Activated CD4-positive, alpha-beta T cell treated with anti-CD3 and anti-CD28 coated beads, Interleukin-2, amount 10 ng/mL, durations not matched to agents 7 days and 5 days (primary cell): ENCODE results near the gene TMEM184C. TPM values are rescaled to one million over a fixed set of nuclear protein-coding genes. Genes with fewer than 3 reads are reported as not detected.

Experiments
- CTCF ChIA-PET: fragments of 350-600 bp; sonication (Branson Sonifier 250); formaldehyde crosslinking; loops from one replicate; lab custom pipeline; 2021; ENCODE audit warnings: antibody characterized with exemption; lab: Charles Lee
- POLR2A ChIA-PET: fragments of 350-600 bp; sonication (Branson Sonifier 250); formaldehyde crosslinking; loops from one replicate; lab custom pipeline; 2021; ENCODE audit warnings: antibody characterized with exemption; lab: Charles Lee
- DNase-seq: peaks from one replicate; pipeline ENCODE4 v3.0.0-alpha.2; 2020
- H3K27ac Mint-ChIP-seq: one replicate; pipeline ENCODE4 v1.8.0; 2021; ENCODE audit warnings: mild to moderate bottlenecking, moderate library complexity, mixed read lengths
- H3K27me3 Mint-ChIP-seq: one replicate; pipeline ENCODE4 v1.8.0; 2021; ENCODE audit warnings: mixed read lengths
- H3K36me3 Mint-ChIP-seq: one replicate; pipeline ENCODE4 v1.8.0; 2021; ENCODE audit warnings: low read depth, mixed read lengths
- H3K4me1 Mint-ChIP-seq: one replicate; pipeline ENCODE4 v1.8.0; 2021; ENCODE audit warnings: mixed read lengths
- H3K4me3 Mint-ChIP-seq: one replicate; pipeline ENCODE4 v1.8.0; 2021; ENCODE audit warnings: mild to moderate bottlenecking, moderate library complexity, mixed read lengths
- H3K9me3 Mint-ChIP-seq: one replicate; pipeline ENCODE4 v1.8.0; 2021; ENCODE audit warnings: mixed read lengths
- total RNA-seq, 2 experiments: library from RNA; stranded (reverse); gene quantifications; one replicate each; pipeline ENCODE4 v1.2.3, GENCODE V29; 2021

TMEM184C gene
- total RNA-seq, 2 experiments from 2014 or later = 17.4 to 19.2 TPM

- H3K27ac Mint-ChIP-seq = no peak overlapping the region
- no peaks in the 10 kb centered on the region for H3K27me3 Mint-ChIP-seq
- H3K9me3 Mint-ChIP-seq = no peaks in the 10 kb centered on the region
- H3K36me3 Mint-ChIP-seq = peaks cover 72% of the 10 kb centered on the region
- peaks cover 17% of the 10 kb centered on the region for H3K4me1 Mint-ChIP-seq
- DNase-seq = no peak
- ChIA-PET POLR2A (no interaction called here), CTCF (no interaction called here)
- H3K4me3 Mint-ChIP-seq = no peak overlapping the region
Measured at GRCh38 chr4:147638942-147639341, 21.7 kb downstream of the TMEM184C start.

GRCh38 chr4:147639388-147639787, 22.2 kb downstream of the TMEM184C start:
- H3K9me3 Mint-ChIP-seq = no peaks in the 10 kb centered on the region
- H3K4me3 Mint-ChIP-seq = no peak overlapping the region
- no peaks in the 10 kb centered on the region for H3K27me3 Mint-ChIP-seq
- peaks cover 69% of the 10 kb centered on the region for H3K36me3 Mint-ChIP-seq
- ChIA-PET CTCF (interaction anchor here (1.7 kb wide), 1 partner anchor 21 kb away, joined by 3 read pairs; no protein-coding TSS in a partner anchor), POLR2A (no interaction called here)
- peaks cover 17% of the 10 kb centered on the region for H3K4me1 Mint-ChIP-seq
- DNase-seq = no peak
- no peak overlapping the region for H3K27ac Mint-ChIP-seq

- POLR2A ChIA-PET = no interaction called here
- Mint-ChIP-seq H3K36me3 (peaks cover 64% of the 10 kb centered on the region), H3K27ac (no peak overlapping the region), H3K27me3 (no peaks in the 10 kb centered on the region), H3K4me1 (peaks cover 17% of the 10 kb centered on the region), H3K4me3 (no peak overlapping the region), H3K9me3 (no peaks in the 10 kb centered on the region)
- CTCF ChIA-PET = interaction anchor here (0.6 to 1.7 kb wide), 4 partner anchors 10 to 84 kb away, joined by 3 to 4 read pairs (median 3); no protein-coding TSS in a partner anchor
- DNase-seq = no peak
Measured at GRCh38 chr4:147640331-147640730, 23.1 kb downstream of the TMEM184C start.

GRCh38 chr4:147643616-147644015, 26.4 kb downstream of the TMEM184C start:
- Mint-ChIP-seq H3K27me3 (no peaks in the 10 kb centered on the region), H3K36me3 (peaks cover 49% of the 10 kb centered on the region)
- POLR2A ChIA-PET = no interaction called here

DNA sequence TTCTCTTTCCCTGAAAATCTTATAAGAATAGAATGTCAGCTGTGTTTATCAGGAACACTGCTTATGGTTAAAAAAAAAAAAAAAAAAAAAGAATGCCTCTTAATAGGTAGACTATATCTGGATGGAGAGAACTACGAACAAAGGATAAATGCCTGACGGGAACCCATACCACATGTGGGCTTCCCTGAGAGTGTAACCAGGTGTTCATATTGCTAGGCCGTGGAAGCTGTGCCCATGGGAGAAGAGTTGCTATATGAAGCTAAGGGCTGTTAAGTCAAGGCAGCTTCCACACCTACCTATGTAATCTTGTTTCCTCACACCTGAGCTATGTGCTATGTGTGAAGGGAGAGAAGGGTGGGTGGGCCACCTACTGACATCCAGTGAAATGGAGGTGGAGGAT, 27.3 kb downstream of the TMEM184C start:
- Mint-ChIP-seq H3K27ac (no peak overlapping the region), H3K4me1 (peaks cover 10% of the 10 kb centered on the region), H3K36me3 (peaks cover 50% of the 10 kb centered on the region), H3K27me3 (no peaks in the 10 kb centered on the region), H3K4me3 (no peak overlapping the region), H3K9me3 (peaks cover 3% of the 10 kb centered on the region)
- ChIA-PET CTCF (interaction anchor here (1.5 kb wide), 1 partner anchor 20 kb away, joined by 4 read pairs; no protein-coding TSS in a partner anchor), POLR2A (no interaction called here)
- DNase-seq = no peak

More at GRCh38 chr4:147643616-147644015, 26.4 kb downstream of the TMEM184C start:
- Mint-ChIP-seq H3K4me3 (no peak overlapping the region), H3K4me1 (peaks cover 17% of the 10 kb centered on the region), H3K27ac (no peak overlapping the region), H3K9me3 (peaks cover 3% of the 10 kb centered on the region)
- no peak for DNase-seq
- CTCF ChIA-PET = interaction anchor here (1.1 to 1.5 kb wide), 3 partner anchors 19 to 223 kb away, joined by 3 to 4 read pairs (median 4); no protein-coding TSS in a partner anchor

DNA sequence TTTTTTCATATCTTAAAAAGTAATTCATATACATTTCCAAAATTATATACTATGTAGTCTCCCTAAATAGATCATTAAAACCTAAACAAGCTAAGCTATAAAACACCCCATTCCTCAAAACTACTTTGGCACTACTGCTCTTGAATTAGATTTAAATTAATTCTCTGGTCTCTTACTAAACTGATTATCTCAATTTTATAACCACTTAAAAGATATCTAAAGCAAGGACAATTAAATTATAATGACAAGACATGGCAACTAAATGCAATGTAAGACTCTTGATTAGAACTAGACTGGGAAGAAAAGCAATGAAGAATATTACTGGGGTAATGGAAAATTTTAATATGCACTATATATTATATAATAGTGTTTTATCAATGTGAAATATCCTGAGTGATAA, 27.9 kb downstream of the TMEM184C start:
- Mint-ChIP-seq H3K27me3 (no peaks in the 10 kb centered on the region), H3K27ac (no peak overlapping the region), H3K9me3 (peaks cover 3% of the 10 kb centered on the region), H3K36me3 (peaks cover 52% of the 10 kb centered on the region), H3K4me3 (no peak overlapping the region), H3K4me1 (peaks cover 6% of the 10 kb centered on the region)
- POLR2A ChIA-PET = no interaction called here
- CTCF ChIA-PET = no interaction called here
- no peak for DNase-seq

- Mint-ChIP-seq H3K36me3 (peaks cover 47% of the 10 kb centered on the region), H3K4me3 (no peak overlapping the region), H3K27me3 (no peaks in the 10 kb centered on the region), H3K4me1 (peaks cover 13% of the 10 kb centered on the region), H3K9me3 (peaks cover 3% of the 10 kb centered on the region), H3K27ac (no peak overlapping the region)
- CTCF ChIA-PET = interaction anchor here (0.7 kb wide), 1 partner anchor 52 kb away, joined by 3 read pairs; no protein-coding TSS in a partner anchor
- POLR2A ChIA-PET = no interaction called here
- DNase-seq = no peak
Measured at GRCh38 chr4:147648656-147649055, 31.5 kb downstream of the TMEM184C start.

DNA sequence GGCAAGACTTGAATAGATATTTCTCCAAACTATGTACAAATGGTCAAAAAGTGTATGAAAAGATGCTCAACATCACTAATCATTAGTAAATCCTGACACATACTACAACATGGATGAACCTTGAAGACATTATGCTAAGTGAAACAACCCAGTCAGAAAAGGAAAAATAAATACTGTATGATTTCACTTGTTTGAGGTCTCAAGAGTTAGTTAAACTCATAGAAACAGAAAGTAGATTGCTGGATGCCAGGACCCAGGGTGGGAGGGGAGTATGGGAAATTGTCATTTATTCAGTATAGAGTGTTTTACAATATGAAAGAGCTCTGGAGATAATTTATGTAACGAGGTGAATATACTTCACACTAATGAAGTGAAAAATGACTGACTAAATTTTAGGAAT, 34.4 kb downstream of the TMEM184C start:
- no peak overlapping the region for H3K4me3 Mint-ChIP-seq
- ChIA-PET POLR2A (no interaction called here), CTCF (interaction anchor here (2.1 kb wide), 1 partner anchor 215 kb away, joined by 4 read pairs; no protein-coding TSS in a partner anchor)
- no peak for DNase-seq
- H3K4me1 Mint-ChIP-seq = peaks cover 13% of the 10 kb centered on the region
- no peak overlapping the region for H3K27ac Mint-ChIP-seq
- peaks cover 62% of the 10 kb centered on the region for H3K36me3 Mint-ChIP-seq
- H3K9me3 Mint-ChIP-seq = peaks cover 3% of the 10 kb centered on the region
- no peaks in the 10 kb centered on the region for H3K27me3 Mint-ChIP-seq

DNA sequence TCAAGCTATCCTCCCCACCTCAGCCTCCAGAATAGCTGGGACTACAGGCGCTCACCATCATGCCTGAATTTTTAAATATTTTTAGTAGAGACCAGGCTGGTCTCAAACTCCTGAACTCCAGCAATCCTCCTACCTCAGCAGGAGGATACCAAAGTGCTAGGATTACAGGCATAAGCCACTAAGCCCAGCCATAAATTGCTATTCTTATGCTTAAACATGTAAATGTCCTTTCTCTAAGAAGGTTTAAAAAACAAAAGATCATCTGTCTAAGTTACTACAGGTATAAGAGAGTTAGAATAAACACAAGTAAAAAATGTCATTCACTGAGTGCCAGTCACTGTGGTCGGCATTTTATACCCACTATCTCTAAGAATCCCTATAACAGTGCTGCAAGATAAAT, 38.4 kb downstream of the TMEM184C start:
- H3K4me3 Mint-ChIP-seq = no peak overlapping the region
- no peaks in the 10 kb centered on the region for H3K9me3 Mint-ChIP-seq
- CTCF ChIA-PET = interaction anchor here (0.6 kb wide), 1 partner anchor 54 kb away, joined by 3 read pairs; no protein-coding TSS in a partner anchor
- H3K36me3 Mint-ChIP-seq = peaks cover 58% of the 10 kb centered on the region
- H3K27ac Mint-ChIP-seq = no peak overlapping the region
- POLR2A ChIA-PET = no interaction called here
- no peak for DNase-seq
- no peaks in the 10 kb centered on the region for H3K27me3 Mint-ChIP-seq
- H3K4me1 Mint-ChIP-seq = peaks cover 8% of the 10 kb centered on the region

DNA sequence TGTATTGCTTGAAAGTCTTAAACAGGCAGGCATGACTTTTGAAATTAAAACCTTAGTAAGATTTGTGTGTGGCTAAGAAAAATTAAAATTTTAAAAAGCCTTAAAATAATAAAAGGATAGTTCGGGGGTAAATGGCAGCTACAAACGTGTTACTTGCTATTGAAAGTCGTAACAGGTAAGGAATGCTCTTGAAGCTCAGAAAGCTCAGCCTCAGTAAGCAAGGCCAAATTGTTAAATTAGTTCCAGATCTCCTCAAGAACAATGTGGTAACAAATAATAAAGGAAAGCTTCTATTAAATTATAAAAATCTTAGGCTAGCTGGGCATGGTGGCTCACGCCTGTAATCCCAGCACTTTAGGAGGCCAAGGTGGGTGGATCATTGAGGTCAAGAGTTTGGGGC, 41.3 kb downstream of the TMEM184C start:
- no peaks in the 10 kb centered on the region for H3K9me3 Mint-ChIP-seq
- no peak overlapping the region for H3K4me3 Mint-ChIP-seq
- H3K27ac Mint-ChIP-seq = no peak overlapping the region
- H3K36me3 Mint-ChIP-seq = peaks cover 44% of the 10 kb centered on the region
- CTCF ChIA-PET = no interaction called here
- no peaks in the 10 kb centered on the region for H3K27me3 Mint-ChIP-seq
- POLR2A ChIA-PET = no interaction called here
- no peak for DNase-seq
- H3K4me1 Mint-ChIP-seq = no peaks in the 10 kb centered on the region

DNA sequence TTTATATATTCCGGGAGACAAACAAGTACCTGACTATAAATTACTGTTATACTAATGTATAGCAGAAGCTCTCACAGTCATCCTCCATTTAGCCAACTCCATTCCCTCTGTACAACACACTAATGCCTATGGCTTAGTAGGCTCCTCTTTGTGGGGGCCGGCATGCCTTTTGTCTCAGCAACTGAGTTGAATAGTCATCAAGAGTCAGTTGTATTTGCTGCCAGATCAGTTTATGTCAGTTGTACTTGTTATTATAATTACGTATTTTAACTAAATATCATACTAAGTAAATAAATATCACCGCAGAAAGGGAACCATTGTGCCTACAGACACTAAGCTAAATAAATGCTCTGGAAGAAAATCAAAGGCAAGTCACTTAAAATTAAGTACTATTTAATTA, 56.9 kb downstream of the TMEM184C start:
- Mint-ChIP-seq H3K27ac (no peak overlapping the region), H3K27me3 (no peaks in the 10 kb centered on the region), H3K36me3 (peaks cover 39% of the 10 kb centered on the region), H3K9me3 (no peaks in the 10 kb centered on the region), H3K4me1 (peaks cover 4% of the 10 kb centered on the region), H3K4me3 (no peak overlapping the region)
- POLR2A ChIA-PET = no interaction called here
- no peak for DNase-seq
- CTCF ChIA-PET = interaction anchor here (1.5 to 1.8 kb wide), 2 partner anchors 9 to 201 kb away, joined by 4 to 6 read pairs; partner anchors contain the start of gene PRMT9

DNA sequence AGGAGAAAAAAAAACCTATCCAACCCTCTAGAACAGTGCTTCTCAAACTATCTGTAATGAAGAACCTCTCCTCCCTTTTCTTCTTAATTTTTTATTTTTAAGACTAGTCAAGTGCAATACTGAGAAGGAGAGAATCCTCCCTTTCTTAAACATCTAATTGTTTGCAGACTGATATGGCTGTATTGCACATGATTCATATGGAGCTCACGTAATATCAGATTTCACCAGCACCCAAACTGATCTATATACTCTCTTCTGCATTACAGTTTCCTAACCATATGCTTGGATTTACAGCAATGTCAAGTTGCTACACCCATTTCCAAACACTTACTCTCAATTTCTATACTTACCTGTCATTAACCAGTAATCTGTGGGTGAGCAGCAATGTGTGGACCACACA, 57.3 kb downstream of the TMEM184C start:
- ChIA-PET CTCF (interaction anchor here (1.5 to 1.8 kb wide), 2 partner anchors 9 to 200 kb away, joined by 4 to 6 read pairs; partner anchors contain the start of gene PRMT9), POLR2A (no interaction called here)
- Mint-ChIP-seq H3K36me3 (peaks cover 40% of the 10 kb centered on the region), H3K9me3 (no peaks in the 10 kb centered on the region), H3K4me1 (peaks cover 4% of the 10 kb centered on the region), H3K4me3 (no peak overlapping the region), H3K27me3 (no peaks in the 10 kb centered on the region), H3K27ac (no peak overlapping the region)
- no peak for DNase-seq

- H3K4me3 Mint-ChIP-seq = no peak overlapping the region
- H3K27me3 Mint-ChIP-seq = no peaks in the 10 kb centered on the region
- DNase-seq = no peak
- H3K4me1 Mint-ChIP-seq = peaks cover 23% of the 10 kb centered on the region
- H3K9me3 Mint-ChIP-seq = no peaks in the 10 kb centered on the region
- no peak overlapping the region for H3K27ac Mint-ChIP-seq
- peaks cover 24% of the 10 kb centered on the region for H3K36me3 Mint-ChIP-seq
- POLR2A ChIA-PET = no interaction called here
- CTCF ChIA-PET = no interaction called here
Measured at GRCh38 chr4:147678106-147678505, 60.9 kb downstream of the TMEM184C start.
